Measurements from ENCODE around the gene AVL9.

The AVL9 gene

GRCh38 chr7:32472015-32472414, 23.3 kb upstream of the AVL9 start:
- Histone ChIP-seq H3K4me3 (ENCODE audit: low read length) (no peak overlapping the region), H3K4me1 (ENCODE audit: insufficient read depth, low read length) (no peaks in the 10 kb centered on the region), H3K27ac (ENCODE audit: low read depth, low read length) (no peak overlapping the region), H3K27me3 (ENCODE audit: insufficient read depth, low read length) (no peaks in the 10 kb centered on the region), H3K9ac (ENCODE audit: low read depth, low read length) (no peak overlapping the region), H3K9me3 (ENCODE audit: insufficient read depth, low read depth, low read length) (no peaks in the 10 kb centered on the region), H3K36me3 (ENCODE audit: insufficient read depth, low read length) (no peaks in the 10 kb centered on the region)
- 92% methylated on average over 9 of the region's 9 CpGs for WGBS

GRCh38 chr7:32474008-32474407, 21.3 kb upstream of the AVL9 start:
- Histone ChIP-seq H3K36me3 (ENCODE audit: insufficient read depth, low read length) (no peaks in the 10 kb centered on the region), H3K27me3 (ENCODE audit: insufficient read depth, low read length) (no peaks in the 10 kb centered on the region), H3K4me3 (ENCODE audit: low read length) (no peak overlapping the region), H3K27ac (ENCODE audit: low read depth, low read length) (no peak overlapping the region), H3K4me1 (ENCODE audit: insufficient read depth, low read length) (no peaks in the 10 kb centered on the region), H3K9me3 (ENCODE audit: insufficient read depth, low read depth, low read length) (no peaks in the 10 kb centered on the region), H3K9ac (ENCODE audit: low read depth, low read length) (no peak overlapping the region)
- 100% methylated on average over 1 of the region's 1 CpG for WGBS

- Histone ChIP-seq H3K4me1 (ENCODE audit: insufficient read depth, low read length) (no peaks in the 10 kb centered on the region), H3K27ac (ENCODE audit: low read depth, low read length) (no peak overlapping the region), H3K36me3 (ENCODE audit: insufficient read depth, low read length) (no peaks in the 10 kb centered on the region), H3K9me3 (ENCODE audit: insufficient read depth, low read depth, low read length) (no peaks in the 10 kb centered on the region), H3K4me3 (ENCODE audit: low read length) (no peak overlapping the region), H3K27me3 (ENCODE audit: insufficient read depth, low read length) (no peaks in the 10 kb centered on the region), H3K9ac (ENCODE audit: low read depth, low read length) (no peak overlapping the region)
- WGBS = 83% methylated on average over 2 of the region's 3 CpGs
These were observed 18.3 kb upstream of the AVL9 start for GRCh38 chr7:32476816-32477648.

GRCh38 chr7:32477649-32477980, 17.7 kb upstream of the AVL9 start:
- Histone ChIP-seq H3K9ac (ENCODE audit: low read depth, low read length) (no peak overlapping the region), H3K27me3 (ENCODE audit: insufficient read depth, low read length) (no peaks in the 10 kb centered on the region), H3K4me3 (ENCODE audit: low read length) (no peak overlapping the region), H3K9me3 (ENCODE audit: insufficient read depth, low read depth, low read length) (no peaks in the 10 kb centered on the region), H3K4me1 (ENCODE audit: insufficient read depth, low read length) (no peaks in the 10 kb centered on the region), H3K36me3 (ENCODE audit: insufficient read depth, low read length) (no peaks in the 10 kb centered on the region), H3K27ac (ENCODE audit: low read depth, low read length) (no peak overlapping the region)
- 90% methylated on average over 1 of the region's 1 CpG for WGBS

GRCh38 chr7:32479574-32480200, 15.6 kb upstream of the AVL9 start:
- 80% methylated on average over 2 of the region's 2 CpGs for WGBS
- Histone ChIP-seq H3K27me3 (ENCODE audit: insufficient read depth, low read length) (no peaks in the 10 kb centered on the region), H3K4me1 (ENCODE audit: insufficient read depth, low read length) (no peaks in the 10 kb centered on the region), H3K4me3 (ENCODE audit: low read length) (no peak overlapping the region), H3K27ac (ENCODE audit: low read depth, low read length) (no peak overlapping the region), H3K9me3 (ENCODE audit: insufficient read depth, low read depth, low read length) (no peaks in the 10 kb centered on the region), H3K9ac (ENCODE audit: low read depth, low read length) (no peak overlapping the region), H3K36me3 (ENCODE audit: insufficient read depth, low read length) (no peaks in the 10 kb centered on the region)

- WGBS = 80% methylated on average over 1 of the region's 1 CpG
- Histone ChIP-seq H3K9ac (ENCODE audit: low read depth, low read length) (no peak overlapping the region), H3K4me3 (ENCODE audit: low read length) (no peak overlapping the region), H3K9me3 (ENCODE audit: insufficient read depth, low read depth, low read length) (no peaks in the 10 kb centered on the region), H3K27me3 (ENCODE audit: insufficient read depth, low read length) (no peaks in the 10 kb centered on the region), H3K4me1 (ENCODE audit: insufficient read depth, low read length) (no peaks in the 10 kb centered on the region), H3K27ac (ENCODE audit: low read depth, low read length) (no peak overlapping the region), H3K36me3 (ENCODE audit: insufficient read depth, low read length) (peaks cover 7% of the 10 kb centered on the region)
These were observed 14.1 kb upstream of the AVL9 start for GRCh38 chr7:32481176-32481575.

GRCh38 chr7:32481921-32482320, 13.4 kb upstream of the AVL9 start:
- no peak overlapping the region for H3K4me3 ChIP-seq (ENCODE audit: low read length)
- no peak overlapping the region for H3K27ac ChIP-seq (ENCODE audit: low read depth, low read length)
- no peaks in the 10 kb centered on the region for H3K9me3 ChIP-seq (ENCODE audit: insufficient read depth, low read depth, low read length)
- H3K9ac ChIP-seq (ENCODE audit: low read depth, low read length) = no peak overlapping the region
- peaks cover 14% of the 10 kb centered on the region for H3K36me3 ChIP-seq (ENCODE audit: insufficient read depth, low read length)
- no peaks in the 10 kb centered on the region for H3K4me1 ChIP-seq (ENCODE audit: insufficient read depth, low read length)
- 84% methylated on average over 1 of the region's 3 CpGs for WGBS
- H3K27me3 ChIP-seq (ENCODE audit: insufficient read depth, low read length) = no peaks in the 10 kb centered on the region

- peaks cover 9% of the 10 kb centered on the region; the same call in 1 of the 2 replicates for H3K4me1 ChIP-seq (ENCODE audit: insufficient read depth, low read length)
- 5% methylated on average over 9 of the region's 9 CpGs for WGBS
- peak overlapping the region; percentile 92 for H3K9ac ChIP-seq (ENCODE audit: low read depth, low read length)
- H3K4me3 ChIP-seq (ENCODE audit: low read length) = peak overlapping the region; percentile 93
- H3K36me3 ChIP-seq (ENCODE audit: insufficient read depth, low read length) = peaks cover 31% of the 10 kb centered on the region
- no peaks in the 10 kb centered on the region for H3K9me3 ChIP-seq (ENCODE audit: insufficient read depth, low read depth, low read length)
- H3K27ac ChIP-seq (ENCODE audit: low read depth, low read length) = peak overlapping the region; percentile 89
- H3K27me3 ChIP-seq (ENCODE audit: insufficient read depth, low read length) = no peaks in the 10 kb centered on the region
These were observed 5.5 kb upstream of the AVL9 start for GRCh38 chr7:32489788-32490126.

GRCh38 chr7:32490127-32490796, 5.0 kb upstream of the AVL9 start, which contains the start of gene LSM5:
LSM5 (minus strand) TSS chr7:32490380; CDS start chr7:32490365, 15 bp downstream.
- Histone ChIP-seq H3K9ac (ENCODE audit: low read depth, low read length) (peak within 1 kb of the TSS; percentile 92), H3K9me3 (ENCODE audit: insufficient read depth, low read depth, low read length) (no peaks in the 10 kb centered on the region), H3K4me1 (ENCODE audit: insufficient read depth, low read length) (peaks cover 9% of the 10 kb centered on the region; the same call in 1 of the 2 replicates), H3K4me3 (ENCODE audit: low read length) (peak within 1 kb of the TSS; percentile 93), H3K36me3 (ENCODE audit: insufficient read depth, low read length) (peaks cover 29% of the 10 kb centered on the region), H3K27ac (ENCODE audit: low read depth, low read length) (peak within 1 kb of the TSS; percentile 89), H3K27me3 (ENCODE audit: insufficient read depth, low read length) (no peaks in the 10 kb centered on the region)
- 2% methylated on average over 37 of the region's 38 CpGs for WGBS

GRCh38 chr7:32494946-32495297, 367 bp upstream of the AVL9 start:
- Histone ChIP-seq H3K9ac (ENCODE audit: low read depth, low read length) (peak overlapping the region; percentile 90), H3K27ac (ENCODE audit: low read depth, low read length) (peak overlapping the region; percentile 64), H3K27me3 (ENCODE audit: insufficient read depth, low read length) (no peaks in the 10 kb centered on the region), H3K9me3 (ENCODE audit: insufficient read depth, low read depth, low read length) (no peaks in the 10 kb centered on the region), H3K36me3 (ENCODE audit: insufficient read depth, low read length) (no peaks in the 10 kb centered on the region; the same call in 1 of the 2 replicates), H3K4me3 (ENCODE audit: low read length) (peak overlapping the region; percentile 87), H3K4me1 (ENCODE audit: insufficient read depth, low read length) (peaks cover 5% of the 10 kb centered on the region; the same call in 1 of the 2 replicates)
- under 1% methylated on average over 12 of the region's 14 CpGs for WGBS

Data from HUES64 (cell line).